GM19240 (cell line): ENCODE results near the gene CTSD.

Experiments used
- DNase-seq: peaks from one replicate; pipeline ENCODE4 v3.0.0; 2011; ENCODE audit warnings: low spot score; ENCODE audit not compliant: insufficient read length

Gene CTSD

GRCh38 chr11:1782831-1783724 is 19.4 kb upstream of the CTSD start:
- no peak for DNase-seq

- no peak for DNase-seq
Observed at GRCh38 chr11:1782031-1782590, 18.4 kb upstream of the CTSD start.

- DNase-seq = no peak
Observed at GRCh38 chr11:1781593-1781975, 17.9 kb upstream of the CTSD start.

- no peak for DNase-seq
Observed at GRCh38 chr11:1780700-1781592, 17.2 kb upstream of the CTSD start.

- DNase-seq = no peak
Observed at GRCh38 chr11:1779806-1780699, 16.3 kb upstream of the CTSD start.

- DNase-seq = no peak
Observed at GRCh38 chr11:1779034-1779805, 15.5 kb upstream of the CTSD start.

GRCh38 chr11:1778141-1778911 is 14.6 kb upstream of the CTSD start:
- DNase-seq = no peak

- DNase-seq = no peak
Observed at GRCh38 chr11:1777737-1778136, 14.0 kb upstream of the CTSD start.

GRCh38 chr11:1776944-1777715 is 13.4 kb upstream of the CTSD start:
- DNase-seq = no peak

- no peak for DNase-seq
Observed at GRCh38 chr11:1776331-1776851, 12.7 kb upstream of the CTSD start.

GRCh38 chr11:1774886-1775285 is 11.2 kb upstream of the CTSD start:
- no peak for DNase-seq

GRCh38 chr11:1773994-1774550 is 10.3 kb upstream of the CTSD start:
- DNase-seq = no peak

GRCh38 chr11:1773131-1773993 is 9.6 kb upstream of the CTSD start:
- no peak for DNase-seq

GRCh38 chr11:1772270-1773130 is 8.8 kb upstream of the CTSD start:
- DNase-seq = no peak

- no peak for DNase-seq
Observed at GRCh38 chr11:1771700-1772099, 8.0 kb upstream of the CTSD start.

- no peak for DNase-seq
Observed at GRCh38 chr11:1771273-1771672, 7.5 kb upstream of the CTSD start.
